Astrocyte (in vitro differentiated cells and primary cell): ENCODE data around the gene HEXIM2.

Experiments used
- CTCF ChIP-seq: IDR thresholded peaks from 2 replicates; pipeline ENCODE4 v1.5.1; 2011; ENCODE audit warnings: low read depth, mild to moderate bottlenecking, inconsistent platforms, low read length, moderate library complexity; ENCODE audit not compliant: insufficient read depth
- EZH2 ChIP-seq: IDR thresholded peaks from 2 replicates; pipeline ENCODE4 v1.6.1; 2012; ENCODE audit warnings: mild to moderate bottlenecking, low read length, inconsistent platforms; ENCODE audit not compliant: insufficient read depth

DNA sequence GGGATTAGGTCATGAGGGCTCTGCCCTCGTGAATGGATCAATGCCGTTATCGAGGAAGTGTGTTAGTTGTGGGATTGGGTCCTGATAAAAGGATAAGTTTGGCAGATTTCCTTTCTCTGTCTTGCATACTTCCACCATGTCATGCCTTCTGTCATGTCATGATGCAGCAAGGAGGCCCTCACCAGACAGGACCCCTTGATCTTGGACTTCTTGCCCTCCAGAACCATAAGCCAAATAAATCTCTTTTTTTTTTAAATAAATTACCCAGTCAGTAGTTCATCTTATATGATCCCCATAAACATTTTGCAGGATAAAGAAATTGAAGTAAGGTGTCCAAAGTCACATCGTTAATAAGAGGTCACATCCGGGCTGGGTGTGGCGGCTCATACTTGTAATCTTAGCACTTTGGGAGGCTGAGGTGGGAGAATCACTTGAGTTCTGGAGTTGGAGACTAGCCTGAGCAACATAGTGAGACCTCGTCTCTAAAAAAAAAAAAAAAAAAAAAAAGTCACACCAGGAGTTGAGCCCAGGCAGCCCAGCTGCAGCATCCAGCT is 25.2 kb downstream of the HEXIM2 start:
- no peak for TF ChIP-seq CTCF
- TF ChIP-seq EZH2 = no peak
